Activated T-cell treated with anti-CD3 and anti-CD28 coated beads, Interleukin-2, amount 50 U/mL, for 72 hours (primary cell): Measurements from ENCODE around the gene PPIG. TPM values are rescaled to one million over a fixed set of nuclear protein-coding genes. Genes with fewer than 3 reads are reported as not detected.

Experiments used
- ATAC-seq, 2 donors: fragments of 150-1000 bp; cut with Tn5 transposase; replicated peaks in 1 of 2; 2 replicates each; pipeline ENCODE4 v1.10.0; 2021; ENCODE audit warnings: moderate library complexity in 2 of 2, mild to moderate bottlenecking in 1 of 2
- DNase-seq, 2 donors: peaks; one replicate each; pipeline ENCODE4 v3.0.0; 2021 to 2022; ENCODE audit warnings: mixed read lengths in 1 of 2
- H3K27ac Mint-ChIP-seq: one replicate; pipeline ENCODE4 v1.8.0; 2022; ENCODE audit warnings: mild to moderate bottlenecking, moderate library complexity, mixed read lengths
- H3K27me3 Mint-ChIP-seq: one replicate; pipeline ENCODE4 v1.8.0; 2022; ENCODE audit warnings: low read depth, mixed read lengths
- H3K36me3 Mint-ChIP-seq, 2 donors: one replicate each; pipeline ENCODE4 v1.8.0; 2022; ENCODE audit warnings: mixed read lengths in 2 of 2, mild to moderate bottlenecking in 1 of 2; ENCODE audit not compliant: insufficient read depth in 2 of 2
- H3K4me1 Mint-ChIP-seq: one replicate; pipeline ENCODE4 v1.8.0; 2022; ENCODE audit warnings: low read depth, mixed read lengths
- H3K4me3 Mint-ChIP-seq, 2 donors: one replicate each; pipeline ENCODE4 v1.8.0; 2022; ENCODE audit warnings: mild to moderate bottlenecking in 2 of 2, mixed read lengths in 2 of 2, moderate library complexity in 2 of 2
- H3K9me3 Mint-ChIP-seq, 2 donors: one replicate each; pipeline ENCODE4 v1.8.0; 2022; ENCODE audit warnings: mixed read lengths in 2 of 2
- total RNA-seq, 2 donors: library from RNA; stranded (reverse); gene quantifications; one replicate each; pipeline ENCODE4 v1.2.3, GENCODE V29; 2022

Gene PPIG
- total RNA-seq, 2 donors from 2014 or later, result 67.4 to 80.0 TPM

DNA sequence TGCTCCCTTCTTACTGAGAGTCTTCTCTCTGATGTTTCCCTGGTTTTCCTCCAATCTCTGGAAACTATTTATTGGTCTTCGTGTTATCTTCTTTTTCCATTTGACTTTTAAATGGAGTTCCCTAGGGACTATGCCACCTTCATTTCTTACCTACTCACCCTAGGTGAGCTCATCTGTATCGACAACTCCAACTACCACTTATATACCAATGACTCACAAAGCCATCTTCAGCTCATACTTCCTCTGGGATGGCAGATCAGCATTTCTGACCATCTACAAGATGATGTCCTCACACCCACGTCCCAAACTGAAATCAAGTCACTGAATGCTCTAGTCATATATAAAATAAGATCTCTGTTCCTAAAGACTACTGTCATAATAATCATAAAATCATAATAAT, 69.5 kb downstream of the PPIG start:
- Mint-ChIP-seq H3K27ac (no peak overlapping the region), H3K4me1 (no peaks in the 10 kb centered on the region), H3K36me3 (no peaks in the 10 kb centered on the region), H3K4me3 (no peak overlapping the region), H3K27me3 (peaks cover 24% of the 10 kb centered on the region), H3K9me3 (no peaks in the 10 kb centered on the region)
- no peak for DNase-seq
- ATAC-seq, result peak in 1 of 2 donors; percentile 25

GRCh38 chr2:169656164-169656563, 72.0 kb downstream of the PPIG start:
- H3K36me3 Mint-ChIP-seq, result peaks cover 0 to 1% of the 10 kb centered on the region in 2 donors
- peaks cover 24% of the 10 kb centered on the region for H3K27me3 Mint-ChIP-seq

GRCh38 chr2:169658877-169659276, 74.7 kb downstream of the PPIG start:
- peaks cover 13% of the 10 kb centered on the region for H3K27me3 Mint-ChIP-seq
- DNase-seq (no peak), ATAC-seq (no peak)
- no peaks in the 10 kb centered on the region for H3K9me3 Mint-ChIP-seq
- peaks cover 0 to 1% of the 10 kb centered on the region in 2 donors for H3K36me3 Mint-ChIP-seq
- H3K4me1 Mint-ChIP-seq, result no peaks in the 10 kb centered on the region
- no peak overlapping the region for H3K4me3 Mint-ChIP-seq
- no peak overlapping the region for H3K27ac Mint-ChIP-seq

More at GRCh38 chr2:169656164-169656563, 72.0 kb downstream of the PPIG start:
- H3K4me1 Mint-ChIP-seq, result no peaks in the 10 kb centered on the region
- DNase-seq, result no peak
- no peak for ATAC-seq
- H3K9me3 Mint-ChIP-seq, result no peaks in the 10 kb centered on the region
- no peak overlapping the region for H3K27ac Mint-ChIP-seq
- no peak overlapping the region for H3K4me3 Mint-ChIP-seq

- DNase-seq, result no peak
- no peak overlapping the region for H3K27ac Mint-ChIP-seq
- H3K27me3 Mint-ChIP-seq, result peaks cover 8% of the 10 kb centered on the region
- no peaks in the 10 kb centered on the region for H3K4me1 Mint-ChIP-seq
- no peaks in the 10 kb centered on the region for H3K9me3 Mint-ChIP-seq
- H3K4me3 Mint-ChIP-seq, result no peak overlapping the region
- H3K36me3 Mint-ChIP-seq, result peaks cover 0 to 1% of the 10 kb centered on the region in 2 donors
- ATAC-seq, result no peak
Observed at GRCh38 chr2:169659320-169659719, 75.2 kb downstream of the PPIG start.

DNA sequence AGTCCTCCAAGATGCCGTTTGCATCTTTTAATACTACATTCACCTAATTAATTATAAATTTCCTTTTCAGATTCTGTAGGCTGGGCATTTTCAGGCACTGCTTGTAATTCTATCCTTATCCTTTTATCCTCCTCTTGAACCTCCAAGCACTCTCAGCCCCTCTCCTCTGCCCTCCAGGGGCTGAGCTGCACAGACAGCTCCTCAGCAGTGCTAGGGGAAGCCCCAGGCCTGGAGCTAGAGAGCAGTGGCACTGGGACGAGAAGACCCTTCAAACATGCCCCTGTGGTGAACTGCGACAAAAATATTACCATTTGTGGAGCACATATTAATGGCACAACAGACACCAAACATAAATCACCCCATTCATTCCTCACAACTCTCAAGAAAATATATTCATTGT, 77.1 kb downstream of the PPIG start:
- peaks cover 0 to 1% of the 10 kb centered on the region in 2 donors for H3K36me3 Mint-ChIP-seq
- ATAC-seq (no peak), DNase-seq (no peak)
- H3K4me1 Mint-ChIP-seq, result no peaks in the 10 kb centered on the region
- H3K27ac Mint-ChIP-seq, result no peak overlapping the region
- H3K27me3 Mint-ChIP-seq, result peaks cover 2% of the 10 kb centered on the region
- H3K9me3 Mint-ChIP-seq, result no peaks in the 10 kb centered on the region
- H3K4me3 Mint-ChIP-seq, result no peak overlapping the region

DNA sequence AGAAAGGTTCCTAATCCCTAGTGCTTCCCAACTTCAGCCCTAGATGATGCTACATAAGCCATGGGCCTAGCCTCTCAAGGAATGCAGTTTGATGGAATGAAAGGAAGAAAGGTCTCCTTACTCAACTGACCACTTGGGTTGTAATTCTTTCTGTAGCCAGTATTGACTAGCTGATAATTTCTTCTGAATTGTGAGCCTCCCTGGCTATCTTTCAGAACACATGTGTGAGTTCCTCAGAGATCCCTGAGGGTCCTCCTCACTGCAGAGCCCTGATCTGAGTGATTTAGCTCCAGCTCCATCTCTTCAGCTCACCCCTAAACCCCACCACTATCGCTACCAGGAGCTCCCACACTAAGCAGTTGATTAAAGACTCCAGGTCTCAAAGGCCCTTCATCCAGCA, 78.6 kb downstream of the PPIG start:
- peaks cover 0 to 1% of the 10 kb centered on the region in 2 donors for H3K36me3 Mint-ChIP-seq
- H3K4me1 Mint-ChIP-seq, result no peaks in the 10 kb centered on the region
- DNase-seq, result no peak
- H3K9me3 Mint-ChIP-seq, result peaks cover 0 to 2% of the 10 kb centered on the region in 2 donors
- no peak for ATAC-seq
- no peak overlapping the region for H3K4me3 Mint-ChIP-seq
- no peaks in the 10 kb centered on the region for H3K27me3 Mint-ChIP-seq
- no peak overlapping the region for H3K27ac Mint-ChIP-seq

DNA sequence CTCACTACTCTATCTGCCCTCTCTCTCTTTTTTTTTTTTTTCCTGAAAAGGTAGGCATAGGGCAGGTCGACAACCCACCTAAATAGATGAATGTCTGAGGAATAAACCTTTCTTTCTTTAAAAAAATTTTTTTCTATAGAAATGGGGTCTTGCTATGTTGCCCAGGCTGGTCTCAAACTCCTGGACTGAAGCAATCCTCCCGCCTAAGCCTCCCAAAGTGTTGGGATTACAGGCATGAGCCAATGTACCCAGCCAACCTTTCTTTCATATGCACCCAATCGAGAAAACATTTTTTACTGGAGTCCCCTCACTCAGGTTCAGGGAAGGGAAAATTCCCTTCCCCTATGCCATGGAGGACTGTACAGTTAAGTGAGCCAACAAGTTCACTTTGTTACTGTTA, 79.1 kb downstream of the PPIG start:
- H3K36me3 Mint-ChIP-seq, result peaks cover 0 to 1% of the 10 kb centered on the region in 2 donors
- no peaks in the 10 kb centered on the region for H3K27me3 Mint-ChIP-seq
- ATAC-seq (no peak), DNase-seq (no peak)
- peaks cover 0 to 2% of the 10 kb centered on the region in 2 donors for H3K9me3 Mint-ChIP-seq
- H3K27ac Mint-ChIP-seq, result no peak overlapping the region
- no peak overlapping the region for H3K4me3 Mint-ChIP-seq
- no peaks in the 10 kb centered on the region for H3K4me1 Mint-ChIP-seq

GRCh38 chr2:169664600-169664977, 80.4 kb downstream of the PPIG start:
- Mint-ChIP-seq H3K4me3 (no peak overlapping the region), H3K9me3 (peaks cover 0 to 2% of the 10 kb centered on the region in 2 donors), H3K27ac (no peak overlapping the region)

GRCh38 chr2:169664978-169665930, 81.1 kb downstream of the PPIG start:
- H3K9me3 Mint-ChIP-seq, result peaks cover 0 to 2% of the 10 kb centered on the region in 2 donors
- H3K27me3 Mint-ChIP-seq, result no peaks in the 10 kb centered on the region
- no peak overlapping the region for H3K27ac Mint-ChIP-seq
- H3K4me1 Mint-ChIP-seq, result no peaks in the 10 kb centered on the region
- H3K36me3 Mint-ChIP-seq, result peaks cover 0 to 1% of the 10 kb centered on the region in 2 donors
- DNase-seq (no peak), ATAC-seq (no peak)
- H3K4me3 Mint-ChIP-seq, result no peak overlapping the region

More at GRCh38 chr2:169664600-169664977, 80.4 kb downstream of the PPIG start:
- Mint-ChIP-seq H3K36me3 (peaks cover 0 to 1% of the 10 kb centered on the region in 2 donors), H3K27me3 (no peaks in the 10 kb centered on the region), H3K4me1 (no peaks in the 10 kb centered on the region)
- ATAC-seq (no peak), DNase-seq (no peak)

- Mint-ChIP-seq H3K27me3 (no peaks in the 10 kb centered on the region), H3K27ac (no peak overlapping the region), H3K9me3 (peaks cover 0 to 2% of the 10 kb centered on the region in 2 donors), H3K4me1 (no peaks in the 10 kb centered on the region), H3K4me3 (no peak overlapping the region), H3K36me3 (no peaks in the 10 kb centered on the region)
- DNase-seq (no peak), ATAC-seq (no peak)
Observed at GRCh38 chr2:169667583-169667982, 83.4 kb downstream of the PPIG start.

- H3K27ac Mint-ChIP-seq, result no peak overlapping the region
- H3K9me3 Mint-ChIP-seq, result peaks cover 0 to 2% of the 10 kb centered on the region in 2 donors
- DNase-seq (no peak), ATAC-seq (peak in 1 of 2 donors; percentile 41)
- no peaks in the 10 kb centered on the region for H3K27me3 Mint-ChIP-seq
- no peak overlapping the region for H3K4me3 Mint-ChIP-seq
- no peaks in the 10 kb centered on the region for H3K36me3 Mint-ChIP-seq
- H3K4me1 Mint-ChIP-seq, result no peaks in the 10 kb centered on the region
Observed at GRCh38 chr2:169670215-169670651, 86.1 kb downstream of the PPIG start.

GRCh38 chr2:169670937-169671336, 86.8 kb downstream of the PPIG start:
- Mint-ChIP-seq H3K9me3 (peaks cover 0 to 2% of the 10 kb centered on the region in 2 donors), H3K4me3 (no peak overlapping the region), H3K36me3 (no peaks in the 10 kb centered on the region), H3K4me1 (no peaks in the 10 kb centered on the region), H3K27me3 (no peaks in the 10 kb centered on the region), H3K27ac (no peak overlapping the region)
- DNase-seq (no peak), ATAC-seq (no peak)

DNA sequence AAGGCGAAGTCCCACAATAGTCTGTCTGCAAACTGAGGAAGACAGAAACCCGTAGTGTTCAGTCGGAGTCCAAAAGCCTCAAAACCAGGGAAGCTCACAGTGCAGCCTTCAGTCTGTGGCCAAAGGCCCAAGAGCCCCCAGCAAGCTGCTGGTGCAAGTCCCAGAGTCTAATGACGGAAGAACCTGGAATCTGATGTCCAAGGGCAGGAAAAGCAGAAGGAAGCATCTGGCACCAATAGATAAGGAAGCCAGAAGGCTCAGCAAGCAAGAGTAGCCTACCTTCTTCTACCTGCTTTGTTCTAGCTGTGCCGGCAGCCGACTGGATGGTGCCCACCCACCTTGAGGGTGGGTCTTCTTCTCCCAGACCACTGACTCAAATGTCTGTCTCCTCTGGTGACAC, 88.3 kb downstream of the PPIG start:
- no peak for ATAC-seq
- Mint-ChIP-seq H3K27me3 (no peaks in the 10 kb centered on the region), H3K4me1 (no peaks in the 10 kb centered on the region), H3K4me3 (no peak overlapping the region), H3K9me3 (no peaks in the 10 kb centered on the region), H3K27ac (no peak overlapping the region), H3K36me3 (no peaks in the 10 kb centered on the region)
- no peak for DNase-seq
